Natural killer cell (primary cell): ENCODE results near the gene LSAMP. TPM values are rescaled to one million over a fixed set of nuclear protein-coding genes. Genes with fewer than 3 reads are reported as not detected.

Source experiments
- ATAC-seq, 3 donors: fragments of 150-1000 bp in 2 of 3; fragments of 200-7000 bp in 1 of 3; cut with Tn5 transposase; 1 replicate in 1 of 3; 2 replicates in 2 of 3; pipeline ENCODE4 v1.10.0; 2021; ENCODE audit warnings: mild to moderate bottlenecking in 2 of 3, moderate library complexity in 2 of 3
- DNase-seq, 2 donors: peaks; one replicate each; pipeline versions ENCODE4 v3.0.0 to v3.0.0-alpha.2; 2013 to 2021; ENCODE audit warnings: mixed read lengths in 1 of 2
- H3K27ac ChIP-seq: one replicate; pipeline ENCODE4 v1.5.1; 2013; ENCODE audit warnings: mild to moderate bottlenecking, low read length
- H3K27me3 ChIP-seq: one replicate; pipeline ENCODE4 v1.6.1; 2013; ENCODE audit warnings: low read length; ENCODE audit not compliant: control insufficient read depth, insufficient read depth
- H3K36me3 ChIP-seq: one replicate; pipeline ENCODE4 v1.6.1; 2013; ENCODE audit warnings: low read length; ENCODE audit not compliant: control insufficient read depth, insufficient read depth
- H3K4me1 ChIP-seq: one replicate; pipeline ENCODE4 v1.6.1; 2013; ENCODE audit warnings: low read length; ENCODE audit not compliant: control insufficient read depth, insufficient read depth
- H3K4me3 ChIP-seq: one replicate; pipeline ENCODE4 v1.5.1; 2013; ENCODE audit warnings: low read length
- H3K9me3 ChIP-seq: one replicate; pipeline ENCODE4 v1.6.1; 2013; ENCODE audit warnings: low read length; ENCODE audit not compliant: control insufficient read depth, insufficient read depth
- H3K27ac Mint-ChIP-seq, 2 donors: one replicate each; pipeline ENCODE4 v1.8.0; 2022; ENCODE audit warnings: mild to moderate bottlenecking in 2 of 2, mixed read lengths in 2 of 2, moderate library complexity in 1 of 2
- H3K27me3 Mint-ChIP-seq, 2 donors: one replicate each; pipeline ENCODE4 v1.8.0; 2022; ENCODE audit warnings: low read depth in 2 of 2, mixed read lengths in 2 of 2
- H3K36me3 Mint-ChIP-seq: one replicate; pipeline ENCODE4 v1.8.0; 2022; ENCODE audit warnings: mixed read lengths
- H3K4me1 Mint-ChIP-seq, 2 donors: one replicate each; pipeline ENCODE4 v1.8.0; 2022; ENCODE audit warnings: mixed read lengths in 2 of 2
- H3K4me3 Mint-ChIP-seq: one replicate; pipeline ENCODE4 v1.8.0; 2022; ENCODE audit warnings: mild to moderate bottlenecking, moderate library complexity, mixed read lengths
- H3K9me3 Mint-ChIP-seq, 2 donors: one replicate each; pipeline ENCODE4 v1.8.0; 2022; ENCODE audit warnings: mixed read lengths in 2 of 2
- CTCF ChIP-seq: fragments of 200-600 bp; IDR thresholded peaks from one replicate; pipeline ENCODE4 v1.8.0; 2022; ENCODE audit warnings: antibody characterized with exemption
- WGBS: methylation state at CpG from one replicate; pipeline ENCODE4 v1.1.7; 2013; ENCODE audit warnings: missing lambda C conversion rate; ENCODE audit not compliant: insufficient coverage; 5-methylcytosine and 5-hydroxymethylcytosine counted together
- intact Hi-C: fragments of 100-400 bp; cut with micrococcal nuclease; formaldehyde crosslinking; loops from one replicate; pipeline ENCODE4 v1.14.2; 2022
- total RNA-seq, 4 donors: library from RNA; stranded (reverse); fragments of 120-200 nt in 1 of 4; gene quantifications; one replicate each; pipeline versions ENCODE4 v1.2.3 to v1.2.4, GENCODE V29; 2013 to 2022

LSAMP gene
- total RNA-seq, 3 donors from 2014 or later (not counting 1 experiment from before 2014, with no cell fraction given), result not detected

GRCh38 chr3:116441652-116442051 is 3.6 kb downstream of the LSAMP start:
- H3K4me1 ChIP-seq, result no peaks in the 10 kb centered on the region
- TF ChIP-seq CTCF, result no peak
- H3K9me3 ChIP-seq, result no peaks in the 10 kb centered on the region
- Mint-ChIP-seq H3K27ac (no peak overlapping the region), H3K9me3 (peaks cover 5 to 7% of the 10 kb centered on the region in 2 donors), H3K27me3 (no peaks in the 10 kb centered on the region), H3K4me1 (no peaks in the 10 kb centered on the region), H3K4me3 (no peak overlapping the region), H3K36me3 (no peaks in the 10 kb centered on the region)
- intact Hi-C loops, result no loop called here
- DNase-seq (no peak), ATAC-seq (no peak)
- H3K4me3 ChIP-seq, result no peak overlapping the region
- H3K36me3 ChIP-seq, result no peaks in the 10 kb centered on the region
- no peaks in the 10 kb centered on the region for H3K27me3 ChIP-seq
- 100% methylated on average over 1 of the region's 4 CpGs for WGBS
- no peak overlapping the region for H3K27ac ChIP-seq

DNA sequence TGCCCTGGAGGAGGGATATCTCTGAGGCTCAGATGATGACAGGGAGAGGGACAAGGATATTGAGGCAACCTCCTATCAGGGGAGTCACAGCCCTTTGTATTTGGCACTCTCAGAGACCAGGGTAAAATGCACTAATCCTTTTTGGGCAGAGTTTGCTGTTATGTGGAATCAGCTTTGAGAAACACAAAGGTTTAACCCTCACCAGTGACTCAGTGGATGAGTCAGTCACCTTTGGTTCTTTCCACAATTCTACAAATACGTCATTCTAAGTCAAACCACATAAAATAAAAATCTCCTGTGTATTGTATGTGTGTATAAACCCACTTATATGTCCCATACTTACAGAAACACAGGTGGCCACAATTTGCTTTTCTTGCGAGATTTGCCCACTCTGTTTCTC is 5.1 kb downstream of the LSAMP start:
- H3K27ac Mint-ChIP-seq, result no peak overlapping the region
- no CpG with 5 or more reads among the region's 2 CpGs for WGBS
- DNase-seq (no peak), ATAC-seq (no peak)
- intact Hi-C loops, result no loop called here
- H3K9me3 ChIP-seq, result no peaks in the 10 kb centered on the region
- no peak overlapping the region for H3K27ac ChIP-seq
- H3K27me3 ChIP-seq, result no peaks in the 10 kb centered on the region
- peaks cover 14 to 15% of the 10 kb centered on the region in 2 donors for H3K9me3 Mint-ChIP-seq
- H3K36me3 ChIP-seq, result no peaks in the 10 kb centered on the region
- no peaks in the 10 kb centered on the region for H3K27me3 Mint-ChIP-seq
- H3K4me1 Mint-ChIP-seq, result no peaks in the 10 kb centered on the region
- H3K36me3 Mint-ChIP-seq, result no peaks in the 10 kb centered on the region
- H3K4me3 Mint-ChIP-seq, result no peak overlapping the region
- no peak for TF ChIP-seq CTCF
- no peaks in the 10 kb centered on the region for H3K4me1 ChIP-seq
- H3K4me3 ChIP-seq, result no peak overlapping the region

- H3K27ac Mint-ChIP-seq, result no peak overlapping the region
- no peaks in the 10 kb centered on the region for H3K4me1 Mint-ChIP-seq
- intact Hi-C loops, result no loop called here
- no peak overlapping the region for H3K27ac ChIP-seq
- H3K27me3 ChIP-seq, result no peaks in the 10 kb centered on the region
- ATAC-seq (no peak), DNase-seq (no peak)
- no peaks in the 10 kb centered on the region for H3K4me1 ChIP-seq
- H3K4me3 Mint-ChIP-seq, result no peak overlapping the region
- H3K36me3 Mint-ChIP-seq, result no peaks in the 10 kb centered on the region
- no peaks in the 10 kb centered on the region for H3K9me3 ChIP-seq
- no peak overlapping the region for H3K4me3 ChIP-seq
- TF ChIP-seq CTCF, result no peak
- no peaks in the 10 kb centered on the region for H3K36me3 ChIP-seq
- H3K27me3 Mint-ChIP-seq, result no peaks in the 10 kb centered on the region
- no CpG with 5 or more reads among the region's 1 CpG for WGBS
- H3K9me3 Mint-ChIP-seq, result peaks cover 20 to 30% of the 10 kb centered on the region in 2 donors
Measured at GRCh38 chr3:116433552-116433951, 11.7 kb downstream of the LSAMP start.

GRCh38 chr3:116432795-116433194 is 12.5 kb downstream of the LSAMP start:
- 100% methylated on average over 1 of the region's 2 CpGs for WGBS
- DNase-seq (no peak), ATAC-seq (no peak)
- H3K36me3 ChIP-seq, result no peaks in the 10 kb centered on the region
- no peak for TF ChIP-seq CTCF
- no peak overlapping the region for H3K27ac ChIP-seq
- Mint-ChIP-seq H3K4me1 (no peaks in the 10 kb centered on the region), H3K4me3 (no peak overlapping the region), H3K27me3 (no peaks in the 10 kb centered on the region), H3K9me3 (peaks cover 21 to 33% of the 10 kb centered on the region in 2 donors), H3K27ac (no peak overlapping the region), H3K36me3 (no peaks in the 10 kb centered on the region)
- H3K4me3 ChIP-seq, result no peak overlapping the region
- intact Hi-C loops, result no loop called here
- no peaks in the 10 kb centered on the region for H3K9me3 ChIP-seq
- no peaks in the 10 kb centered on the region for H3K4me1 ChIP-seq
- no peaks in the 10 kb centered on the region for H3K27me3 ChIP-seq
